ENCODE measurements around the gene ACTN4.

GRCh38 chr19:38745316-38745715 lies 97.9 kb downstream of the ACTN4 start:
- no peak for TF ChIP-seq POLR2AphosphoS5 (IDR thresholded peaks at IDR 0.05; ENCODE audit: borderline replicate concordance, low read depth, low read length)
- TF ChIP-seq EZH2 (IDR thresholded peaks at IDR 0.05) = no peak
- TF ChIP-seq FOXP2 (optimal IDR thresholded peaks at IDR 0.05; ENCODE audit: control extremely low read depth, extremely low read length, insufficient read depth) = no peak

Measured in SK-N-MC (cell line).